Activated T-helper 1 cell treated with anti-CD3 and anti-CD28 coated beads, Interleukin-2, amount 50 U/mL, for 16 hours (primary cell): Measurements from ENCODE around the gene EVC2.

Experiments used
- DNase-seq, 2 donors: peaks; one replicate each; pipeline ENCODE4 v3.0.0-alpha.2; 2020; ENCODE audit warnings: low read depth in 1 of 2, low spot score in 1 of 2

Gene EVC2, protein sequence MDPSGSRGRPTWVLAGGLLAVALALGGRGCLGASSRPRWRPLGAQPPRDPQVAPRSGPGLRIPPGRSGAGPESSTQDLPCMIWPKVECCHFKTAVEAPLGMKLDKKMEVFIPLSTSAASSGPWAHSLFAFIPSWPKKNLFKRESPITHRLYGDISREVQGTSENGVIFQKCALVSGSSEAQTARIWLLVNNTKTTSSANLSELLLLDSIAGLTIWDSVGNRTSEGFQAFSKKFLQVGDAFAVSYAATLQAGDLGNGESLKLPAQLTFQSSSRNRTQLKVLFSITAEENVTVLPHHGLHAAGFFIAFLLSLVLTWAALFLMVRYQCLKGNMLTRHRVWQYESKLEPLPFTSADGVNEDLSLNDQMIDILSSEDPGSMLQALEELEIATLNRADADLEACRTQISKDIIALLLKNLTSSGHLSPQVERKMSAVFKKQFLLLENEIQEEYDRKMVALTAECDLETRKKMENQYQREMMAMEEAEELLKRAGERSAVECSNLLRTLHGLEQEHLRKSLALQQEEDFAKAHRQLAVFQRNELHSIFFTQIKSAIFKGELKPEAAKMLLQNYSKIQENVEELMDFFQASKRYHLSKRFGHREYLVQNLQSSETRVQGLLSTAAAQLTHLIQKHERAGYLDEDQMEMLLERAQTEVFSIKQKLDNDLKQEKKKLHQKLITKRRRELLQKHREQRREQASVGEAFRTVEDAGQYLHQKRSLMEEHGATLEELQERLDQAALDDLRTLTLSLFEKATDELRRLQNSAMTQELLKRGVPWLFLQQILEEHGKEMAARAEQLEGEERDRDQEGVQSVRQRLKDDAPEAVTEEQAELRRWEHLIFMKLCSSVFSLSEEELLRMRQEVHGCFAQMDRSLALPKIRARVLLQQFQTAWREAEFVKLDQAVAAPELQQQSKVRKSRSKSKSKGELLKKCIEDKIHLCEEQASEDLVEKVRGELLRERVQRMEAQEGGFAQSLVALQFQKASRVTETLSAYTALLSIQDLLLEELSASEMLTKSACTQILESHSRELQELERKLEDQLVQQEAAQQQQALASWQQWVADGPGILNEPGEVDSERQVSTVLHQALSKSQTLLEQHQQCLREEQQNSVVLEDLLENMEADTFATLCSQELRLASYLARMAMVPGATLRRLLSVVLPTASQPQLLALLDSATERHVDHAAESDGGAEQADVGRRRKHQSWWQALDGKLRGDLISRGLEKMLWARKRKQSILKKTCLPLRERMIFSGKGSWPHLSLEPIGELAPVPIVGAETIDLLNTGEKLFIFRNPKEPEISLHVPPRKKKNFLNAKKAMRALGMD

DNA sequence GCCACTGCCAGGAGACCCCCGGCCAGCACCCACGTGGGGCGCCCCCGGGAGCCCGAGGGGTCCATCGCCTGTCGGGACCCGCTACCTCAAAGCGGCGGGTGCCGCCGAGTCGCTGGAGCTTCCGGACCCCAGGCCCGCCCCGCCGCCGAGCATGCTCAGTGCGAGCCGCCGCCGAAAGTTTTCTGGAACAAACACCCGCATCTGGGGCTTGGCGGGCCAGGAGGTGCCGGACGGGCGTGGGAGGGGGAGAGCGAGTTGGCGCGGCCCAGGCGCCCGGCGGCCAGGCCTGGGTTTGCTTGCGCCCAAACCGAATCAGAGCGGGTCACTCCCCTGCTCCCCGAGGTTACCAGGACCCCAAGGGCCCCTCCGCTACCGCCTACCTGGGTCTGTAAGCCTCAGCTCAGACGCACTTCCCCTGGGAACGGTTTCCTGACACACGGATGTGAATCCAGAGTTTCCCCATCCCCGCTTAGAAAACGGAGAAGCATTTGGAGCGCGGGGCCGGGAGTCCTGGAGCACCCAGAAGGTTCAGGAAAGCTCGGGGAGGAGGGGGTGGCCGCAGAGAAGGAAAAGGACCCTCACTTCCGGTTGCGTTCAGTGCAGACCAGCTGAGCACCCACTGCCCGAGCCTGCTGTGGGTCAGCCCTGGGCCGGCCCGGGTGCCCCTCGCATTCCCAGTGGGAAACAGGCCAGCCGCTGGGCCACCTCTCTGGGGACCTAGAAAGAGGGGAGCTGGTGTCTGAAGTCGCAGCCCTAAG, at the start of gene EVC2:
EVC2 (minus strand) TSS at position 111 of the 758 bp plus-strand sequence; CDS start at position 65, 46 bp downstream.
- DNase-seq, result no peak

- no peak for DNase-seq
These were observed 49.6 kb upstream of the EVC2 start for GRCh38 chr4:5757954-5758353.

DNA sequence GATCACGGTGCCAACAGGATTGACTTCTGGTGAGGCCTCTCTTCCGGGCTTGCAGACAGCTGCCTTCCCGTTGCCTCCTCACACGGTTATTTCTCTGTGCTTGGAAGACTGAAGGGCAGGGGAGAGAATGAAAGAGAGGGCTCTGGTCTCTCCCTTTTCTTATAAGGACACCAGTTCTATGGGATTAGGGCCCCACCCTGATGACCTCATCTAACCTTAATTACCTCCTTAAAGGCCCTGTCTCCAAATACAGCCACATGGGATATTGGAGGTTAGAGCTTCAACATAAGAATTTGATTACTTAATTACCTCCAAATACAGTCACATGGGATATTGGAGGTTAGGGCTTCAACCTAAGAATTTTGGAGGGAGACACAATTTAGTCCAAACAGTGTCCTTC, 49.2 kb upstream of the EVC2 start:
- DNase-seq, result no peak

DNA sequence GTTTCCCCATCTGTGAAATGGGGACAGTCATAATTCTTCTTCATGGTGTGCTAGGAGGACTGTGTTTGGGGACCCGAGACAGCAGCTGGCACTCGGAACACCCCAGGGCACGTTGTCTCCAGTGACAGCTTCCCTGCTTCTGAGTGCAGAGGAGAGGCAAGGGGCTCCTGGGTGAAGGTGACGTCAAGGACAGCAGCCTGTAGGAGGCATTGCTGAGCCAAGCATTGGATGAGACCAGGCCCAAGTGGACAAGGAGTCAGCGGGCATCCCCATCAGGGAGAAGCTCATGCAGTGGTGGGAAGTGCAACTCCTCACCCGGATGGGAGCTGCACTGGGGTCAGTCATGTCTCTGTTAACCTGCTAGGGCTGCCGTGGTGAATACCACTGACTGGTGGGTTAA, 48.7 kb upstream of the EVC2 start:
- DNase-seq, result no peak

DNA sequence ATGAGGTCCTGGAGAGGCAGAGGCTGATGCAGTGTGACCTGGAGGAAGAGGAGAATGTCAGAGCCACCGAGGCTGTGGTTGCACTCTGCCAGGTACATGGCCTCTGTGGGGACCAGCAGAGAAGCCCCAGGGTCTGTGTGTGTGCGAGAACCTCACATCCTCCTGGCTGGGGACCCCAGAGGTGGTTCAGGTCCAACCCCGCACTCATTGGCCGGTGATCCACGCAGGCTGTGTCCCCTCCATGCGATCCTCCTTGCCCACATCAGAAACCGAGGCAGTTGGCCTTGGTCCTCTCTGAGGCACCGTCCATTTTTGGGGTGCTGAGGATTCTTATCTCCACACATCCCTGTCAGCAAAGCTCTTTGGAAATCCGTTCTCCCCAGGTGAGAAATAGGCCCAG, 47.9 kb upstream of the EVC2 start:
- no peak for DNase-seq

DNA sequence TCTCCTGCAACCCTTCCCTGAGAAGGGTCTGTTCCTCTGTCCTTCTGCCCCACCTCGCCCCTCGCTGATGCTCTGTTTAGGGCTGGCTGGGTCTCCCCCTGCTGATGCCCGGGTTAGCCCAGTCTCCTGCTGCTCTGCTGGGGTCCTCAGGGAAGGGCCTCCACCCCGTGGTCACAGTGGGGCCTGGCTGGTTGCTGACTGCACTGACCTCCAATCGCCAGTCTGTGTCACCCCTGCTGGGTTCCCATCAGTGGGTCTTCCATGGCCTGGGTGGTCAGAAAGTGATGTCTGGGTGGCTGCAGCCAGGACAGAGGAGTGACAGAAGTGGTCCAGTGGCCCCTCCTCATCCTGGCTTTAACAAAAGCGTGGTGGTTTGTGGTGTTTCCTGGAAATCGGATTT, 47.3 kb upstream of the EVC2 start:
- DNase-seq, result no peak

- DNase-seq, result no peak
These were observed 46.8 kb upstream of the EVC2 start for GRCh38 chr4:5755161-5755560.

GRCh38 chr4:5754529-5754881, 46.1 kb upstream of the EVC2 start:
- DNase-seq, result no peak

DNA sequence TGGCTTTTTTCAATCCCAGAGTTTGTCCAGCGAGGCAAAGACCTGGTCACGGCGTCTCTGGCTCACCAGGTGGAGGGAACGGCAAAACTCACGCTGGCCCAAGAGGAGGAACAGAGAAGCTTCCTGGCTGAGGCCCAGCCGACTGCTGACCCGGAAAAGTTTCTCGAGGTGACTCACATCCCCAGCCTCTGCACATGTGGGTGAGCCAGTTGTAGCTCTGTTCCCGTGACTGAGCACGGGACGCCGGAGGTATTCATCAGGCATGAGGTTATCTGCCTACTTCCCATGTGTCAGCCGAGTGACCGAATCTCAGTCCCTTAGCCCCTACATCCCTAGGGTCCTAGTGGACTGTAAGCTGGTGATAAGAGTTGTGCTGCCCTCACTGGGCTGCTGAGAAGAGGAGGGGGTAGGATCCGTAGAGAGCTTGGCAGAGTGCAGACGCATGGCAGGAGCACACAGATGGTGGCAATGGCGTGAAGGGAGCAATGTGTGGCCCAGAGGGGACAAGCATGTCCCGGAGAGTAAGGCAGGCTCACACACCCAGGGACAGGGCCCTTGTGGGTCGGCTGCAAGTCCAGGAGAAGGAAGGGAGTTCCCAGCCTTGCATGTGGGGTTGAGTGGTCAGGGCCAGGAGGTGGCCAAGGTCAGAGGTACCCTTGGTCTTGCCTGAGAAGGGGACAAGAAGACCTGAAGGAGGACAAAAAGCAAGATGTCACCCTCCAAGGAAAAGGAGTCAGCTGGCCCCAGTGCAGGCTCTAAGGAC, 45.6 kb upstream of the EVC2 start:
- no peak for DNase-seq

DNA sequence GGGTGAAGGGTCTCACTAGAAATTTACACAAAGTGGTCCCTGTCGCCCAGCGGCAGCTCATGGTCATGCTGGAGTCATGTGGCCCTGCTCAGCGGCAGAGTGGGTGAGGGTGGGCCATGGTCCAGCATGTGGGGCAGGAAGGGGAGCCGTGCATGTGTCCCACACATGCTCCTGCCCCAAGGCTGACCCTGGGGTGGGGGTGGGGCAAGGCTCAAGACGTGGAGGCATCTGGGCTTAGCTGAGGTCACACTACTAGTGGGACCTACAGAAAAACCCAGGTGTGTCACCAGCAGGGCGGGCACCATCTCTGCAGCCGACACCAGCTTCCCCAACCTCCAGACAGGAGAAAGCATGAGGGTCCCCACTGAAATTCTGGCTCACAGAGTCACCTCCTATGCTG, 45.0 kb upstream of the EVC2 start:
- no peak for DNase-seq

- no peak for DNase-seq
These were observed 44.2 kb upstream of the EVC2 start for GRCh38 chr4:5752376-5753184.

DNA sequence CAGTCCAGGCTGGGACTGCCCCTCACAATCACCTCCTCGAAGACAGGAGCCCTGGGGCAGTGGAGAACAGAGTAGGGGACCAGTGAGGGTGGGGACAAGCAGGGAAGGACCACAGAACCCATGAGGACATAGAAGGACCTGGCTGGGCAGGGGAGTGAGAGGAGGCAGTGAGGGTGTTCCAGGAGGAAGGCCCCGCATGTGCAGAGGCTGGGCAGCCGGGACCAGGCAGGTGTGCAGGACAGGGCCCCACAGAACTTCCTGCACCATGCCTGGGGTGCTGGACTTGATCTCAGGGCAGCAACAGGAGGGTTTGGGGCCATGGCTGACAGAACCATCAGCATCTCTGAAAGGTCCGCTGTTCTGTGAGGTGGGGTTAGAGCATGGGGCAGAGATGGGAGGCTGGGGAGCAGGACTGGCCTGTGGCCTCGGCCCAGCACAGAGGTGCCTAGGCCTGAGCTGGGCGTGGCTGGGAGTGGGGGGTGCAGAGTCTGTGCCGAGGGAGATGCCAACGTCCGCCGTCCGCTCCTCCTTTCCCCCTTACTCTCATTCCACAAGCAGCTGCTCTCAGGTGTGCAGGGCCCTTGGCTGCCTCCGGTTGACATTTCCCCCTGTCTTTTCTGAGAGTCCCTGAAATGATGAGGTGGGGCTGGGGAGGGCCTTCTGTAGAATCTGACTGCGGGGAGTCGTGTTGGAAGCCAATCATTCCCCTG, 43.5 kb upstream of the EVC2 start:
- DNase-seq, result no peak

GRCh38 chr4:5750946-5751665, 42.7 kb upstream of the EVC2 start:
- no peak for DNase-seq

DNA sequence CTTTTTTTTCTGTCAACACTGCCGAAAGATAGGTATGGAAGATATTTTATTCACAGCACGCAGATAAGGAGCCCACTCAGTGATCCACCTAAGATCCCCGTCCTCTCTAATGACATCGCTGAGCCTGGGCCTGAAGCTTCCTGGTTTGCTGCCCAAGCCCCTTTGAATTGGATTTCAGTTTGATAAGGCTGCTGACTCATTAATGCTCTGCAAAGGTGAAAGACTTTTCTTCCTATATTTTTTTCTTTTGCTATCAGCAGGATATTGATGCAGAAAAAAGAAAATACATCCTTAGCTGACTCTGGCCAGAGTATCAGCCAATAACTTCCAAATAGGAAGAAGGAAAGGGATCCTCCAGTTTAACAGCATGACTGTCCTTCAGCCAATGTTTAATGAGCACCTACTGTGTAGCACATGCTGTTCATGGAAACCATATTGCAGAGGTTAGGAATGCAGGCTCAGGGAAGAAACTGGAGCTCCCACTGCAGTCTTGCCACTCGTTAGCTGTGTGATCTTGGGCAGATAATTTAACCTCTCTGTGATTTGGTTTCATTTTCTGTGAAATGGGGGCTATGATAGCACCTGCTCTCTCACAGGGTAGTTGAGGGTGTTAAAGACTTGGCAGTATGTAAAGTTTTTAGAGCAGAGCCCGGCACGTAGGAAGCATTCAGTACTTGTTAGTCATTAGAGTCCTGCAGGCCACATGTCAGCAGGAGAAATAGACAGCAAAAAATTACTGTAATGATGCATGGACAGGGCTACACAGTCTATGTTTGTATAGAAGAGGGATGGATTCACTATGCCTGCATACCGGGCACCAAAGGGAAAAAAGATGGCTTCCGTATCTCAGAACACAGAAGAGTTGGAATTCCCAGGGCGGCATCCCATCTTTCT, 41.9 kb upstream of the EVC2 start:
- DNase-seq, result no peak

- DNase-seq, result no peak
These were observed 41.2 kb upstream of the EVC2 start for GRCh38 chr4:5749568-5749967.

DNA sequence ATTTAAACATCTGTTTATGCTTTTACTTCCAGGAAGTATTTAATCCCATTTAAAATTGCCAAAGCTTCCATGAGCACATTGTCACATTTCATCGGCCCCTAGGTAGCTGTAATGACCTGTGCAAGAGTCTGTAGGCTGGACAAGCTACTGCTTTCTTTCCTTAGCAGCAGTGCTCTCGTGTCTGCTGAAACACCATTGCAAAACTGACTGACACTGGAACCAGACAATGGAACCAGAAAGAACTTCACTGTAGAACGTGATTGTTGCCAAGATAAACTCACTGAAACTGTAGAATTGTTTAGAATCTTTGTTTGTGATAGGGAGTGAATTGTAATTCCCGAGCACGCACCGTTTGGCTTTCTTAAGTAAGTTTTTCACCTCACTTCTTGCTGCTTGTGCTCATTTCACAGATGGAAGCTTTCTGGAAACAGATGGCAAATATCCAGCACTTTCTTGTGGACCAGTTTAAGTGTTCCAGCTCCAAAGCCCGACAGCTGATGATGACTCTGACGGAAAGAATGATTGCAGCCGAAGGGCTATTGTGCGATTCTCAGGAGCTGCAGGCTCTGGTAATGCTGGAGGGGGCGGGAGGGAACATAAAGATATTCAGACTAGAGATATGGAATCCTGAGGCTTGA, 39.5 kb upstream of the EVC2 start:
- DNase-seq, result no peak
